HFFc6 (cell line): ENCODE data around the gene DCBLD2. TPM values are rescaled to one million over a fixed set of nuclear protein-coding genes. Genes with fewer than 3 reads are reported as not detected.
"Not testable (repeated sequence)": the region's sequence is repeated elsewhere in the genome, so short reads cannot be mapped to it uniquely, and the experiment has no call there.

ENCODE experiments used
- DNase-seq: peaks from one replicate; pipeline ENCODE4 v3.0.0-alpha.2; 2018
- H3K27ac Mint-ChIP-seq: 2 replicates; pipeline ENCODE4 v1.8.0; 2020; ENCODE audit warnings: mild to moderate bottlenecking, mixed read lengths
- H3K27me3 Mint-ChIP-seq: 2 replicates; pipeline ENCODE4 v1.8.0; 2021; ENCODE audit warnings: mild to moderate bottlenecking, moderate library complexity, mixed read lengths; ENCODE audit not compliant: insufficient read depth
- H3K36me3 Mint-ChIP-seq: 2 replicates; pipeline ENCODE4 v1.8.0; 2021; ENCODE audit warnings: low read depth, mixed read lengths
- H3K4me1 Mint-ChIP-seq: 2 replicates; pipeline ENCODE4 v1.8.0; 2020; ENCODE audit warnings: low read depth, mixed read lengths
- H3K4me3 Mint-ChIP-seq: 2 replicates; pipeline ENCODE4 v1.8.0; 2020; ENCODE audit warnings: mild to moderate bottlenecking, moderate library complexity, mixed read lengths
- H3K9me3 Mint-ChIP-seq: 2 replicates; pipeline ENCODE4 v1.8.0; 2020; ENCODE audit warnings: mild to moderate bottlenecking, mixed read lengths
- CTCF ChIP-seq: fragments of 200-600 bp; sonication (generic); IDR thresholded peaks from 2 replicates; pipeline ENCODE4 v1.5.0; 2021; ENCODE audit warnings: antibody characterized with exemption, mild to moderate bottlenecking
- total RNA-seq, 6 experiments: library from RNA; stranded (reverse); fragmentation: NEBNext Ultra II Directional; extraction: Animal tissue kit (Norgen Biotek cat#: 25700); gene quantifications; 2 replicates in 1 of 6; 3 replicates in 5 of 6; pipeline ENCODE4 v1.2.3, GENCODE V29; 2021

The DCBLD2 gene
- total RNA-seq, 6 experiments from 2014 or later = 199 to 436 (median 233) TPM

GRCh38 chr3:98848108-98848507 lies 53.4 kb downstream of the DCBLD2 start:
- TF ChIP-seq CTCF = no peak
- H3K27ac Mint-ChIP-seq = no peak overlapping the region
- no peaks in the 10 kb centered on the region for H3K9me3 Mint-ChIP-seq
- no peaks in the 10 kb centered on the region for H3K27me3 Mint-ChIP-seq
- no peak overlapping the region for H3K4me3 Mint-ChIP-seq
- no peak for DNase-seq
- peaks cover 62% of the 10 kb centered on the region for H3K36me3 Mint-ChIP-seq
- peaks cover 81% of the 10 kb centered on the region for H3K4me1 Mint-ChIP-seq

DNA sequence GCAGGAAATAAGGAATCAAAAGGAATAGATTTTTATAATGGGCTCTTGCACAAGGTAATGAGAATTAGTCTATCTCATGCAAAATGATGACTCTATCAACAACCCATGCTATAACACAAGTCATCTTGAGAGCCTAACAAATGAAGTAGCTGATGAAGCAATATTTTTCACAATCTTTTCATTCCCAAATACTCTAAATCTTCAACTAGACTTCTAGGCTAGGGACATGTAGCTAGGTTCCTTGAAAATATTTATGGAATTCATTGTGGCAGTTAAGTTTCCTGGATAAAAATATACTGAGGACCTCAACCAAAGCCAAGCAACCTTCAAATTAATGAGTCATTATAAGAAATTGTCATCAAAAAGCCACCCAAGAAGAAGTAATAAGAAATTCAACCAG lies 55.4 kb downstream of the DCBLD2 start:
- H3K27me3 Mint-ChIP-seq = no peaks in the 10 kb centered on the region
- H3K9me3 Mint-ChIP-seq = no peaks in the 10 kb centered on the region
- peak; percentile 47 for DNase-seq
- no peak for TF ChIP-seq CTCF
- H3K4me1 Mint-ChIP-seq = peaks cover 76% of the 10 kb centered on the region
- peak overlapping the region; percentile 11; the same call in 1 of the 2 replicates for H3K4me3 Mint-ChIP-seq
- H3K36me3 Mint-ChIP-seq = peaks cover 54% of the 10 kb centered on the region
- peak overlapping the region; percentile 43 for H3K27ac Mint-ChIP-seq

DNA sequence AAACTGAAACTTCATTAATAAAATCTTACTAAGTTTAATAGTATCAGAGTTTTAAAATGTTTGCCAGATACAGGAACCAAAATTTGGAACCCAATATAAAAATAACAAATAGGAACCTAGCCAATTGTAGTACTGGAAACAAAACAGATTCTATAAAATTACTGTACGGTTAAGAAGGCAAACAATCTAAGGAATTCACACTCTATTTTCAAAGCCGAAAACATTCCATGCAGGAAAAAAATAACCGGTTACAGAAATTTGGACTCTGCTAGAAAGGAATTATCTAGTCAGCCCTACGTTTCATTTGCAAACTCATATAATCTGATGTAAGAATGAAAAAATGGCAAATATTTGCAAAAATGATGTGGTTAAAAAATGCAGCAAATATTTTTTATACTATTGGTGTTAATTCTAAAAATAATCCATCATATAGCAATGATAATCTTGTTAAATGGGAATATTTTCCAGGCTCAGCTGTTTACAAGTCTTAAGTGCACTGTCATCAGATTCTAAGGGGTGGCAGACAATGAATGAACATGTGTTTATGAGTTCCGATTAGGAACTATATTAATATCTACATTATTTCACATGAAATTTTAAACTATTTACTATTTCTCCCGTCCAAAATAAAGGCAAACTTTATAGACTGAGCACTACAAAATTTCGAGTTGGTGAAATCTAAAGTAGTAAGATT lies 58.1 kb downstream of the DCBLD2 start:
- Mint-ChIP-seq H3K4me1 (peaks cover 81% of the 10 kb centered on the region), H3K4me3 (peak overlapping the region; percentile 50), H3K27me3 (no peaks in the 10 kb centered on the region; the same call in 1 of the 2 replicates), H3K9me3 (peaks cover 6% of the 10 kb centered on the region), H3K36me3 (peaks cover 59% of the 10 kb centered on the region), H3K27ac (peak overlapping the region; percentile 58)
- TF ChIP-seq CTCF = no peak
- DNase-seq = peak; percentile 49

- Mint-ChIP-seq H3K27me3 (no peaks in the 10 kb centered on the region; the same call in 1 of the 2 replicates), H3K36me3 (peaks cover 27% of the 10 kb centered on the region), H3K4me3 (no peak overlapping the region), H3K9me3 (peaks cover 9% of the 10 kb centered on the region), H3K27ac (peak overlapping the region; percentile 39), H3K4me1 (peaks cover 49% of the 10 kb centered on the region)
- DNase-seq = no peak
- TF ChIP-seq CTCF = no peak
Observed at GRCh38 chr3:98839846-98840245, 61.6 kb downstream of the DCBLD2 start.

DNA sequence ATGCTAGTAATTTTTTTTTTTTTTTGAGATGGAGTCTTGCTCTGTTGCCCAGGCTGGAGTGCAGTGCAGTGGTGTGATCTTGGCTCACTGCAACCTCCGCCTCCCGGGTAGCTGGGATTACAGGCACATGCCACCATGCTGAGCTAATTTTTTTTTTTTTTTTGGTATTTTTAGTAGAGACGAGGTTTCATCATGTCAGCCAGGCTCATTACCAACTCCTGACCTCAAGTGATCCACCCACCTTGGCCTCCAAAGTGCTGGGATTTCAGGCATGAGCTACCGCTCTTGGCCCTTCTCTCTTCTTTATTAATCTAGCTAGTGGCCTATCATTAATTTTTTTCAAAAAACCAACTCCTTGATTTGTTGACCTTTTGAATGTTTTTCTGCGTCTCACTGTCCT lies 70.4 kb downstream of the DCBLD2 start:
- peaks cover 74% of the 10 kb centered on the region for H3K4me1 Mint-ChIP-seq
- peak overlapping the region; percentile 48; the same call in 1 of the 2 replicates for H3K27ac Mint-ChIP-seq
- peaks cover 43% of the 10 kb centered on the region for H3K9me3 Mint-ChIP-seq
- DNase-seq, H3K27me3 Mint-ChIP-seq: not testable (repeated sequence)
- H3K36me3 Mint-ChIP-seq = peaks cover 51% of the 10 kb centered on the region
- H3K4me3 Mint-ChIP-seq = peak overlapping the region; percentile 7; the same call in 1 of the 2 replicates

GRCh38 chr3:98829246-98829832 lies 72.2 kb downstream of the DCBLD2 start:
- TF ChIP-seq CTCF = no peak
- Mint-ChIP-seq H3K4me3 (no peak overlapping the region; the same call in 1 of the 2 replicates), H3K27ac (no peak overlapping the region; the same call in 1 of the 2 replicates), H3K4me1 (peaks cover 92% of the 10 kb centered on the region), H3K9me3 (peaks cover 43% of the 10 kb centered on the region), H3K27me3 (peaks cover 2% of the 10 kb centered on the region), H3K36me3 (peaks cover 56% of the 10 kb centered on the region)
- no peak for DNase-seq
